Activated CD8-positive, alpha-beta memory T cell treated with anti-CD3 and anti-CD28 coated beads for 36 hours (primary cell): Measurements from ENCODE around the gene CHFR. TPM values are rescaled to one million over a fixed set of nuclear protein-coding genes. Genes with fewer than 3 reads are reported as not detected.
"Not testable (repeated sequence)": the region's sequence is repeated elsewhere in the genome, so short reads cannot be mapped to it uniquely, and the experiment has no call there.

ENCODE experiments used
- CTCF ChIA-PET: fragments of 350-600 bp; sonication (Branson Sonifier 250); formaldehyde crosslinking; loops from one replicate; lab custom pipeline; 2021; ENCODE audit warnings: antibody characterized with exemption; lab: Charles Lee
- POLR2A ChIA-PET: fragments of 350-600 bp; sonication (Branson Sonifier 250); formaldehyde crosslinking; loops from one replicate; lab custom pipeline; 2021; ENCODE audit warnings: antibody characterized with exemption; lab: Charles Lee
- total RNA-seq, 2 experiments: library from RNA; stranded (reverse); gene quantifications; one replicate each; pipeline ENCODE4 v1.2.3, GENCODE V29; 2021

CHFR gene
- total RNA-seq, 2 experiments from 2014 or later: 50.4 to 54.6 TPM

GRCh38 chr12:132795847-132796246 lies 91.6 kb downstream of the CHFR start:
- ChIA-PET POLR2A (no interaction called here), CTCF (no interaction called here)

GRCh38 chr12:132791940-132792339 lies 95.5 kb downstream of the CHFR start:
- POLR2A ChIA-PET, CTCF ChIA-PET: not testable (repeated sequence)

DNA sequence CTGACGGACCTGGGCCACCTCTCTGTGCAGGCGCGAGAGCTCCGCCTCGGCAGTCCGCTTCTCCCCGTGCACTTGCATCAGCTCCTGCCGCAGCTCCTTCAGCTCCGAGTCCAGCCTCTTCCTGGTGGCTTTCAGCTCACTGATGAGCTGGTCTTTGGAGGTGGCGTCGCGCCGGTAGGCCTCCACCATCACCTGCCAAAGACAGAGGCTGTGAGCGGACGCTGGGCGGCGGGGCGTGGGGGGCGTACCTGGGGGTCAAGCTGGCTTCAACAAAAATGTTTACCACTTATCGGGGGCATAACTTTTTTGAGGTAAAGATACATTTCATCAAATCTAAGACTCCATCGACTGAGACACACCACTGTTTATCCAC lies 98.3 kb downstream of the CHFR start:
- ChIA-PET POLR2A (no interaction called here), CTCF (no interaction called here)

- POLR2A ChIA-PET: no interaction called here
Observed at GRCh38 chr12:132788375-132789098, 98.9 kb downstream of the CHFR start.

DNA sequence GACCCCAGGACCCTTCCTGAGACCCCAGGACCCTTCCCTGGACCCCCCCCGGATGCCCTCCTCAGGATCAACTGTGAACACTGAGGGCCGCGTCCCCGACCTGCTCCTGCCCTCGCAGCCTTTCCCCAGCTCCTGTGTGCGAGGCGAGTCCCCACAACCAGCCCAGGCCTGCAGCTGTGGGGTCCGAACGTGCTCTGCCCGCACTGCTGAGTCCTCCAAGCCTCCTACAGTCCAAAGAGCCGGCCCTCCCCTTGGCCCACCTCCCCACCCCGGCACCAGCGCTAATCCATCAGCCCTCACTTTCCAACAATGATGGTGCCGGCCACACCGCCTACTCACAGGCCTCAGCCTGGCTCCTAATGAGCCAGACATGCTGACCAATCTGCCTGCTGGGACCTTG lies 99.5 kb downstream of the CHFR start:
- ChIA-PET CTCF (no interaction called here), POLR2A (no interaction called here)

More at GRCh38 chr12:132788375-132789098, 98.9 kb downstream of the CHFR start:
- CTCF ChIA-PET: no interaction called here

DNA sequence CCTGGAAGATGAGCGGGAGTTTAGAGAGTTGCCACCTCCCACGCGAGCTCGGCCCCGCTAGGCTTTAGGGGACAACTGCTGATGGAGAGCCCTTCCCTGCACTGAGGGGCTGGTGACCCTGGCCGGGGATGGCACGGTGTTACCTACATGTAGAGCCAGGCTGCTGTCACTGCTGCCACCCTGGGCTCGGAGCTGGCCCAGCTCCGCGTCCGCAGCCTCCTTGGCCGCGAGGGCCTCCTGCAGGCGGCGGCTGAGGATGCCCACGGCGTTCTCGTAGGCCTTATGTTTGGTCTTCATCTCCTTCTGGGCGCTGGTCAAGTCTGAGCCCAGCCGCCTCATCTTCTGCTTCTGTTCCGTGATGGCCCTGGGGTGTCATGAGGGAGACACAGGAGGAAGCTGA lies 101.2 kb downstream of the CHFR start:
- CTCF ChIA-PET: no interaction called here
- POLR2A ChIA-PET: no interaction called here

DNA sequence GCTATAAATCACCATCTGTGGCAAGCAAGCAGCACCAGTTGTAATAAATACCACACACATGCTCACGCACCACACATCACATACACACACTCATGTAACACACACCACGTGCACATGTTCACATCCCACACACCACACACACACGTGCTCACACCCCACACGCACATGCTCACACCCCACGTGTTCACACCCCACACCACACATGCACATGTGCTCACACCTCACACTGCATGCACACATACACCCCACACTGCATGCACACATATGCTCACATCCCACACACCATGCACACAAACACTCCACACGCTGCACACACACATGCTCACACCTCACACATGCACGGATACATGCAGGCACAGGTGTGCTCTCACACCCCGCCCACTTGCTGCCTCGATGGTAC lies 102.8 kb downstream of the CHFR start:
- CTCF ChIA-PET: no interaction called here
- POLR2A ChIA-PET: no interaction called here

GRCh38 chr12:132783917-132784531 lies 103.4 kb downstream of the CHFR start:
- ChIA-PET CTCF (no interaction called here), POLR2A (no interaction called here)

Other genes starting within 250 kb of the CHFR start
- 100 to 1,000 TPM; 125 to 129 TPM for gene POLE, start 200.3 kb downstream of the CHFR start, total RNA-seq
- gene PXMP2, start 200.0 kb downstream of the CHFR start, total RNA-seq: 10 to 100 TPM; 21.0 to 21.9 TPM
- 100 to 1,000 TPM; 104 to 105 TPM for gene PGAM5, start 176.8 kb downstream of the CHFR start, total RNA-seq
- gene ANKLE2, start 125.8 kb downstream of the CHFR start, total RNA-seq: 100 to 1,000 TPM; 117 to 119 TPM
- gene GOLGA3, start 58.7 kb downstream of the CHFR start, total RNA-seq: 10 to 100 TPM; 64.7 to 66.2 TPM
- gene ZNF605, start 68.7 kb upstream of the CHFR start, total RNA-seq: 1 to 10 TPM; 5.3 to 6.9 TPM
- 10 to 100 TPM; 13.0 to 14.2 TPM for gene ZNF26, start 98.8 kb upstream of the CHFR start, total RNA-seq
- 10 to 100 TPM; 13.8 to 17.0 TPM for gene ZNF84, start 149.9 kb upstream of the CHFR start, total RNA-seq
- 10 to 100 TPM; 10.9 to 12.2 TPM for gene ZNF140, start 193.3 kb upstream of the CHFR start, total RNA-seq
- 1 to 10 TPM; 1.9 to 2.0 TPM for gene ZNF891, start 242.7 kb upstream of the CHFR start, total RNA-seq
- gene ZNF10, start 243.0 kb upstream of the CHFR start, total RNA-seq: 1 to 10 TPM; 3.2 to 4.0 TPM